HUES6 (cell line): ENCODE measurements around the gene MMP23B.
"Not testable (repeated sequence)": the region's sequence is repeated elsewhere in the genome, so short reads cannot be mapped to it uniquely, and the experiment has no call there.

Source experiments
- H3K27ac ChIP-seq: 2 replicates; pipeline ENCODE4 v1.7.0; 2013; ENCODE audit warnings: low read depth, mild to moderate bottlenecking, low read length, inconsistent platforms
- H3K27me3 ChIP-seq: 2 replicates; pipeline ENCODE4 v1.6.1; 2013; ENCODE audit warnings: low read length; ENCODE audit not compliant: control insufficient read depth, insufficient read depth
- H3K36me3 ChIP-seq: 2 replicates; pipeline ENCODE4 v1.6.1; 2013; ENCODE audit warnings: low read length; ENCODE audit not compliant: control insufficient read depth, insufficient read depth
- H3K4me1 ChIP-seq: 2 replicates; pipeline ENCODE4 v1.6.1; 2013; ENCODE audit warnings: low read length; ENCODE audit not compliant: control insufficient read depth, insufficient read depth
- H3K4me3 ChIP-seq: 2 replicates; pipeline ENCODE4 v1.5.1; 2013; ENCODE audit warnings: low read depth, low read length
- H3K9ac ChIP-seq: one replicate; pipeline ENCODE4 v1.6.1; 2013; ENCODE audit warnings: mild to moderate bottlenecking, low read length
- H3K9me3 ChIP-seq: 2 replicates; pipeline ENCODE4 v1.6.1; 2013; ENCODE audit warnings: low read depth, low read length; ENCODE audit not compliant: control insufficient read depth, insufficient read depth

The MMP23B gene

DNA sequence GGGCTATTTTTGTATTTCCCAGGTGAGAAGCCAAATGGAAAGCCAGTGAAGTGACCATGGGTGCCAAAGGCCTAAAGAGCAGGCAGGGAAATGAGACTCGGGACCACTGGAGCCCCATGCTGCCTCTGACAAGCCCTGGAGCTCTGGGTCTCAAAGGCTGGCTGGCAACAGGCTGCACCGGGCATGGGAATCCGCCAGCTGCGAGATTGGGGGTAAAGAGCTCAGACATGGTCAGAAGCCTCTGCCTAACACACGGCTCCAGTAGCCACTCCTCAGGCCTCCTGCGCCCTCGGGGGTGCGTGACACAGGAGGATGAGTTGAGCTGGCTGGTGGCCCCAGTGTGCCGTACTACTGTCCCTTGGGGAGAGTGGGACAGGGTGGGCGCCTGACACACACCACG lies 32.3 kb downstream of the MMP23B start:
- not testable (repeated sequence) for H3K9ac ChIP-seq, H3K27ac ChIP-seq, H3K9me3 ChIP-seq, H3K27me3 ChIP-seq, H3K4me1 ChIP-seq, H3K4me3 ChIP-seq
- H3K36me3 ChIP-seq, result peaks cover 24% of the 10 kb centered on the region

DNA sequence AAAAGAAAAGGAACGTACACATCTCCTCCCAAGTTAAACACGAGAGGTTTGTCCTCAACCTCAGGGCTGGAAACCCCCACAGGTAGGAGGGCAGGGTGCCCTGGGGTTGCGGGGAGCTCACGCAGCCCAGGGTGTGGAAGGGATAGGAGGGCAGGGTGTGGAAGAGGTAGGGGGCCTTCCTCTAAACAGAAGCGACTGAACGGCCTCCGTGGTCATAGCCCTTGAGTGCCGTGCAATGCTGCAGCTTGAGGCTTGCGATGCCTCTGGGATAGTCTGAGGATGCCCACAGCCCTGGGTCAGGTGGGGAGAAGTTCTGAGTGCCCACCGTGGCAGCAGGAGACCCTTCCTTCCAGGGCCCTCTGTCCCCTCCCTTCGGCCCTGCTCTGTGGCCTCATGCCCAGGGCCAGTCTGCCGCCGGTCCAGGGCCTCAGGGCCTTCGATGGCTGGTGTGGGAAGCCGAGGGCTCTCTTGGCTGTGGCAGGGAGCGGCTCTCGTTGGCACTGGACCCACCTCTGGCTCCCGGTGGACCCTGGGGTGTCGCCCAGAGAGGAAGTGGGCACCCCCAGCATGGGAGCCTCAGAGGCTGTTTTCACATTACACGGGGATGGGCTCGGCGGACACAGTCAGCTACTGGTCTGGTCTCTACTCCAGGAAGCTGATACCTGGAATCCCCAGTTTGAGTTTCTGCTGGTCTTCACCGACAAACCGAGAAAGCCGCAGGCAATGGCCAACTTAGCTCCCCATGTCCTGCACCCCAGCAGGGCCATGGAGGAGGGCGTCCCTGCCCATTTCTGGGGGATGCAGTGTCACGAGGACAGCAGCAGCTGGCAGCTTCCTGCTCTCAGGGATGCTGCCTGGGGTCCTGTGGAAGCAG lies 33.2 kb downstream of the MMP23B start:
- Histone ChIP-seq H3K27me3 (no peaks in the 10 kb centered on the region), H3K9me3 (no peaks in the 10 kb centered on the region), H3K36me3 (peaks cover 32% of the 10 kb centered on the region), H3K9ac (no peak overlapping the region), H3K27ac (no peak overlapping the region), H3K4me3 (no peak overlapping the region), H3K4me1 (no peaks in the 10 kb centered on the region)

- Histone ChIP-seq H3K4me1 (no peaks in the 10 kb centered on the region), H3K36me3 (peaks cover 35% of the 10 kb centered on the region), H3K27ac (no peak overlapping the region), H3K4me3 (no peak overlapping the region), H3K27me3 (no peaks in the 10 kb centered on the region), H3K9me3 (no peaks in the 10 kb centered on the region), H3K9ac (no peak overlapping the region)
These were observed 33.9 kb downstream of the MMP23B start for GRCh38 chr1:1665815-1666251.

DNA sequence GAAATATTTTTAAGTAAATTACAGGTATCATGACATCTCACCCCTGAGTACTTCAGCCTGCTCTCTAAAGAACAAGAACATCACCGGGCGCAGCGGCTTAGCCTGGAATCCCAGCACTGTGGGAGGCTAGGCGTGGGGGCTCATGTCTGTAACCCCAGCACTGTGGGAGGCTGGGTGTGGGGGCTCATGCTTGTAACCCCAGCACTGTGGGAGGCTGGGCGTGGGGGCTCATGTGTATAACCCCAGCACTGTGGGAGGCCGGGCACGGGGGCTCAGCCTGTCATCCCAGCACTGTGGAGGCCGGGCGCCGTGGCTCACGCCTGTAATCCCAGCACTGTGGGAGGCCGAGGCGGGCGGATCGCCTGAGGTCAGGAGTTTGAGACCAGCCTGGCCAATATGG lies 34.6 kb downstream of the MMP23B start:
- no peaks in the 10 kb centered on the region for H3K9me3 ChIP-seq
- no peak overlapping the region for H3K27ac ChIP-seq
- H3K4me1 ChIP-seq, result no peaks in the 10 kb centered on the region
- no peaks in the 10 kb centered on the region for H3K27me3 ChIP-seq
- no peak overlapping the region for H3K9ac ChIP-seq
- H3K4me3 ChIP-seq, result no peak overlapping the region
- H3K36me3 ChIP-seq, result peaks cover 42% of the 10 kb centered on the region

DNA sequence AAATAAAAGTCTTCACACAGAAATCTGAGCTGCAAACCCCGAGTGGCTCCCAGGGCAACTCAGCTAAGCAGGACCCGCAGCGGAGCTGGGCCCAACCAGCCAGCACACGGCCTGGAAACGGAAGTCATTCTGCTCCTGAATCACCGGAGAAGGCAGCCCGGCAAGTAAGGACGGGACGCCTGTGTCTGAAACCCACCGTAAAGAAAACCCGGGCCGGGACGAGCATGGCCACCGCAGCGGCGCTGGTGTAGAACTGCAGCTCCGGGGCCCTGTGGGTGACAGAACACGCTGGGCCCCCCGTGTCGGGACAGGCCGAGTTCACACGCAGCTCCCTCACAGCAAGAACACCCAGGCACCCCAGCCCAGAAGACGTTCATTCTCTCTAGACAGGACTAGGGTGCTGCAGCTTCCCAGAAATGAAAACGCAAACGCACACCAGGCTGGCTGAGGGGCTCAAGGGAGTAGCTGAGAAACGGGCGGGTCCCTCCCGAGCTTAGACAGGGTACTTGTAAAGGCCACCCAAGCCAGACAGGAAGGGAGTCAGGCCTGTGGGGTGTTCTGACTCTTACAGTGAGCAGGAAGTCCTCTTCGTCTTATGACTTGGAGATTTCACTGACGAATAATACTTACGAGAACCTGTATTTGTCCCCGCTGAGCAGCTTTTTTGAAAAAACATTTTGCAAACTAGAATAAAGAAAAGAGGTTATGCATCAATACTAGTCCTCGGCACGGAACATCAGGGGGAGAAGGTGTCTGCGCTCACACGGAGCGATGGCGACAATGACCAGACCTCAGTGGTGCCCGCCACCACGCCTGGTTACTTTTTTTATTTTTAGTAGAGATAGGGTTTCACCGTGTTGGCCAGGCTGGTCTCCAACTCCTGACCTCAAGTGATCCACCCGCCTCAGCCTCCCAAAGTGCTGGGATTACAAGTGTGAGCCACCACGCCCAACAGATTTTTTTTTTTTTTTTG lies 37.8 kb downstream of the MMP23B start:
- Histone ChIP-seq H3K4me3 (no peak overlapping the region), H3K27ac (no peak overlapping the region), H3K9ac (no peak overlapping the region), H3K9me3 (no peaks in the 10 kb centered on the region), H3K4me1 (no peaks in the 10 kb centered on the region), H3K36me3 (peaks cover 52% of the 10 kb centered on the region), H3K27me3 (no peaks in the 10 kb centered on the region)

DNA sequence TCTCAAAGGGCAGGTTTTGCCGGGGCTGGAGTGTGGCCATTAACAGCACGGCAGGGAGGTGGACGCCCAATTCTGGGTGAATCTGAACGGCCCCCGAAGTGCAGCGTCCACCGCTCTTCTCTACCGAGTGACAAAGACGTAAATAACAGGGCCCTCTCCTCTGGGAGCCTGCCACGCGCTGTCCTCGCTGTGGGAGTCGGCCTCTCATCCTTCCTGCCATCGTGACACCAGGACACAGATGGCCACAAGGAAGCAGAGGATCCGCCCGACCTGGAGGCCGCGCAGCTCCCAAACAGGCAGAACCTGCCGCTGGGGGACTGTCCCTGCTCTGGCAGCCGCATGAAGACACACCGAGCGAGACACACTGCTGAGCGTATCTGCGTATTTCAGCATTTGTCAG lies 38.9 kb downstream of the MMP23B start:
- Histone ChIP-seq H3K9ac (no peak overlapping the region), H3K9me3 (no peaks in the 10 kb centered on the region), H3K27ac (no peak overlapping the region), H3K4me1 (no peaks in the 10 kb centered on the region), H3K27me3 (no peaks in the 10 kb centered on the region), H3K36me3 (peaks cover 42% of the 10 kb centered on the region), H3K4me3 (no peak overlapping the region)

DNA sequence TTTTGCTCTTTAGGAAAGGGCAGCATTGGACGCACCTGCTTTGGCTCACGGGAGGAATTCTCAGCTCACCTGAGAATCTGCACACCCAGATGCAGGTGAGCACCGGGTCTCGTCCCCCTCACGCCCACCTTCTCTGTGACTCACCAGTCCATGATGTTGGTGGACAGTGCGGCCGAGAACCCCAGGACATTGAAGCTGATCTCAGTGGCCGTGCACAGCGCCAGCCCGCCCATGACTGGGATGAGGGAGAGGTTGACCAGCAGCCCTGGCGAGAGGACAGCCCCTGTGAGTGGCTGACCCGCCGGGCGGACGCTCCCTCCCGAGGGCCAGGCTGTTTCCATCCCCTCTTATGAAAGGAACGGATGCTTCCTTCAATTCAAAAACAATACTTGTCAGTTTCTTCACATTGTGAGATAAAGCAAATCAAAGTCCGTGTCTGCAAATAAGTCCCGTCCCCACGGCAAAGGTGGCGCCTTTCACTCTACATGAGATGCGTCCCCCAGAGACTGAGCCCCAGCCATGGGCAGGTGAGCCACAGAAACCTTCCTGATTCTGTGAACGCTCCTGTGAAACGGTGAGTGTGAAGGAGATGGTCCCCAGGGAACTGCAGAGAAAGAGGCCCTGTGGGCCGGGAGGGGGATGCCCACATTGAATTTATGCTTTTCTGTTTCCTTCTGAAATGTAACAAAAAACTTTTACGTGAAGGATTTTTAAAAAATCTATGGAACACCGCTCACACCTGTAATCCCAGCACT lies 39.6 kb downstream of the MMP23B start:
- peaks cover 35% of the 10 kb centered on the region for H3K36me3 ChIP-seq
- H3K27me3 ChIP-seq, result no peaks in the 10 kb centered on the region
- no peaks in the 10 kb centered on the region for H3K4me1 ChIP-seq
- no peak overlapping the region for H3K9ac ChIP-seq
- no peak overlapping the region for H3K27ac ChIP-seq
- no peaks in the 10 kb centered on the region for H3K9me3 ChIP-seq
- no peak overlapping the region for H3K4me3 ChIP-seq

DNA sequence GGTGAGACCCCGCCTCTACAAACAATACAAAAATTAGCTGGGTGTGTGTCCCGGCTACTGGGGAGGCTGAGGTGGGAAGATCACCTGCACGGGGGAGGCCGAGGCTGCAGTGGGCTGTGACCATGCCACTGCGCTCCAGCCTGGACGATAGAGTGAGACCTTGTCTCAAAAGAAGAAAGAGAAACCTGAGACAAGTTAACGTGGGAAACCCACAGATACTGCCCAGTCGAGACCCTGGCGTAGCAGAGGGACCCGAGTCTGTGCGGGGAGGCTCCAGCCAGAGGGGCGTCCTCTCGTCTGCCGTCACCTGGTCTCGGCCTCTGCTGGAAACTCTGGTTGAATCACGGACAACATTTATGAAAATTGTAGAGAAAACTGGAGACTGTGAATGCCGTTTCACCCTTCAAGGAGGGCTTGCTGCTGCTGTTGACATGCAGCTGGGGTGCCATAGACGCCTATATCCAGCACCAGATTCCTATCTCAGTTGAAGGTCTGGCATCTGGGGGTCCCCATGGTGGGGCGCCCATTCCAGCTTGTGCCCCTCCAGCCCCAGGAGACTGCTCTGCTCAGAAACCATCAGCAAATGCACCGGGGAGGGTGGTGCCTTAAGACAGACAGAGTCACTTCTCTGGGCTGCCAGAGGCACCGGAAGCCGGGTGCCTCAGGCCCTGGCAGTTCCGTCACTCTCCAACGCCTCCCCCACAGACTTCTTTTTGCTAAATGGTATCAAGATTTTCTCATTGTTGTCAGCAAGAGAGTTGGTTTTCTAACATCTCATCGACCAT lies 40.4 kb downstream of the MMP23B start:
- H3K4me1 ChIP-seq, result no peaks in the 10 kb centered on the region
- H3K27ac ChIP-seq, result no peak overlapping the region
- H3K4me3 ChIP-seq, result no peak overlapping the region
- H3K36me3 ChIP-seq, result peaks cover 34% of the 10 kb centered on the region
- H3K27me3 ChIP-seq, result no peaks in the 10 kb centered on the region
- no peaks in the 10 kb centered on the region for H3K9me3 ChIP-seq
- no peak overlapping the region for H3K9ac ChIP-seq

GRCh38 chr1:1674806-1675205 lies 42.8 kb downstream of the MMP23B start:
- H3K9me3 ChIP-seq, result not testable (repeated sequence)
- H3K4me1 ChIP-seq, result peaks cover 17% of the 10 kb centered on the region

DNA sequence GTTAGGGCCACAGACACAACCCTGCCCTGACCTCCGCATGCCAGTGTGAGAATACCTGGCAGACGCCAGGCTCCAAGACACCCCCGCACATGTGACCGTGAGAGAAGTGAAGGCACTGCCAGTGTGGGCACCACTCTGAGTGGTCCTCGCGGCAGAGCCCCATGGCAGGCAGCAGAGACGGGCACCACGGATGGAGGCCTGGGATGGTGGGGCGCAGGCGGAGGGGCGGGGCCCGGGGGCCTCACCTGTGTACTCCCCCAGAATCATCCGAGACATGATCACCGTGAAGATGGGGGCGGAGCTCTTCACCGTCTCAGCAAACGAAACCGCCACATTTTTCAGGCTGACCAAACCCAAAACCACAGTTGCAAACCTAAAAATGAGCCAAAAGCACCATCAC lies 43.2 kb downstream of the MMP23B start:
- H3K9me3 ChIP-seq, H3K27ac ChIP-seq, H3K27me3 ChIP-seq, H3K4me3 ChIP-seq, H3K9ac ChIP-seq: not testable (repeated sequence)
- Histone ChIP-seq H3K4me1 (peaks cover 17% of the 10 kb centered on the region), H3K36me3 (peaks cover 21% of the 10 kb centered on the region)

More at GRCh38 chr1:1674806-1675205, 42.8 kb downstream of the MMP23B start:
- peaks cover 24% of the 10 kb centered on the region for H3K36me3 ChIP-seq
- not testable (repeated sequence) for H3K27ac ChIP-seq, H3K27me3 ChIP-seq, H3K9ac ChIP-seq, H3K4me3 ChIP-seq
